ENCODE measurements around the gene TOPAZ1.

DNA sequence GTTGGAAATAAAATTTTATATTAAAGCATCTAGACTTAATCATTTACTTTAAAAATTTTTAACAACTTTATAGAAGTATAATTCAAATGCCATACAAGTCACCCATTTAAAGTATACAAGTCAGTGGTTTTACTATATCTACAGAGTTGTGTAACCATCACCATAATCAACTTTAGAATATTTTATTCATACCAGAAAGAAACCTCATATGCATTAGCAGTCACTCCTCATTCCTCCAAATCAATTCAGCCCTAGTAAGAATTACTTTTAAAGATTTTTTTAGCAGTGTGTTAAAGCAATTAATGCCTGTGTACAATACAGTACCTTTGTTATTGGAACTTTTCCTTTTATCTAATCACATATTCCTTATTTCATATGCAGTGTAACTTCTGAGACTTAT lies 82.9 kb downstream of the TOPAZ1 start:
- TF ChIP-seq POLR2A (IDR thresholded peaks at IDR 0.05) = no peak
- no peak for TF ChIP-seq POLR2AphosphoS5 (IDR thresholded peaks at IDR 0.05)

All from stomach (tissue), 4 donors.